Measurements from ENCODE around the gene WDR49. TPM values are rescaled to one million over a fixed set of nuclear protein-coding genes. Genes with fewer than 3 reads are reported as not detected.

Gene WDR49
- total RNA-seq, 1 donor from 2014 or later = 0.84 TPM

- Histone ChIP-seq H3K36me3 (ENCODE audit: insufficient read depth, low read length) (no peaks in the 10 kb centered on the region), H3K27me3 (ENCODE audit: insufficient read depth, low read length) (no peaks in the 10 kb centered on the region), H3K9me3 (ENCODE audit: insufficient read depth, low read depth, low read length) (no peaks in the 10 kb centered on the region), H3K4me1 (ENCODE audit: insufficient read depth, low read length) (no peaks in the 10 kb centered on the region), H4K20me1 (ENCODE audit: insufficient read depth, low read length) (no peaks in the 10 kb centered on the region), H3K4me2 (ENCODE audit: low read length) (no peak overlapping the region), H3K4me3 (ENCODE audit: insufficient read depth, low read depth, low read length) (no peak overlapping the region), H3K79me2 (ENCODE audit: insufficient read depth, low read length) (no peaks in the 10 kb centered on the region), H3K9ac (ENCODE audit: low read length) (no peak overlapping the region), H3K27ac (ENCODE audit: low read depth, low read length) (no peak overlapping the region), H2AFZ (ENCODE audit: low read depth, low read length) (no peak overlapping the region)
- TF ChIP-seq CTCF (IDR thresholded peaks at IDR 0.05; ENCODE audit: insufficient read depth, low read depth, low read length) = no peak
- TF ChIP-seq EZH2 (IDR thresholded peaks at IDR 0.05; ENCODE audit: insufficient read depth, low read length) = no peak
- H3K4me3 Mint-ChIP-seq (ENCODE audit: unreplicated experiment) = no peak overlapping the region
- no peaks in the 10 kb centered on the region for H3K4me1 Mint-ChIP-seq (ENCODE audit: low read depth, unreplicated experiment)
- no peaks in the 10 kb centered on the region for H3K9me3 Mint-ChIP-seq (ENCODE audit: unreplicated experiment)
- H3K36me3 Mint-ChIP-seq (ENCODE audit: low read depth, unreplicated experiment) = no peaks in the 10 kb centered on the region
- FAIRE-seq (no peak), DNase-seq (ENCODE audit: low read depth) (no peak)
- H3K27me3 Mint-ChIP-seq (ENCODE audit: low read depth, unreplicated experiment) = no peaks in the 10 kb centered on the region
- H3K27ac Mint-ChIP-seq (ENCODE audit: unreplicated experiment) = no peak overlapping the region
Observed at GRCh38 chr3:167554898-167555297, 98.8 kb downstream of the WDR49 start.

- no peak overlapping the region for H3K4me2 ChIP-seq (ENCODE audit: low read length)
- Mint-ChIP-seq H3K36me3 (ENCODE audit: low read depth, unreplicated experiment) (no peaks in the 10 kb centered on the region), H3K27ac (ENCODE audit: unreplicated experiment) (no peak overlapping the region), H3K4me1 (ENCODE audit: low read depth, unreplicated experiment) (no peaks in the 10 kb centered on the region), H3K27me3 (ENCODE audit: low read depth, unreplicated experiment) (no peaks in the 10 kb centered on the region), H3K9me3 (ENCODE audit: unreplicated experiment) (peaks cover 7% of the 10 kb centered on the region), H3K4me3 (ENCODE audit: unreplicated experiment) (no peak overlapping the region)
- no peaks in the 10 kb centered on the region for H3K4me1 ChIP-seq (ENCODE audit: insufficient read depth, low read length)
- no peak overlapping the region for H2AFZ ChIP-seq (ENCODE audit: low read depth, low read length)
- H3K27ac ChIP-seq (ENCODE audit: low read depth, low read length) = no peak overlapping the region
- no peak for DNase-seq (ENCODE audit: low read depth)
- no peaks in the 10 kb centered on the region for H3K36me3 ChIP-seq (ENCODE audit: insufficient read depth, low read length)
- H3K9me3 ChIP-seq (ENCODE audit: insufficient read depth, low read depth, low read length) = no peaks in the 10 kb centered on the region
- no peaks in the 10 kb centered on the region for H3K27me3 ChIP-seq (ENCODE audit: insufficient read depth, low read length)
- no peak overlapping the region for H3K9ac ChIP-seq (ENCODE audit: low read length)
- H4K20me1 ChIP-seq (ENCODE audit: insufficient read depth, low read length) = no peaks in the 10 kb centered on the region
- FAIRE-seq = no peak
- no peak for TF ChIP-seq CTCF (IDR thresholded peaks at IDR 0.05; ENCODE audit: insufficient read depth, low read depth, low read length)
- no peak for TF ChIP-seq EZH2 (IDR thresholded peaks at IDR 0.05; ENCODE audit: insufficient read depth, low read length)
- H3K4me3 ChIP-seq (ENCODE audit: insufficient read depth, low read depth, low read length) = no peak overlapping the region
- no peaks in the 10 kb centered on the region for H3K79me2 ChIP-seq (ENCODE audit: insufficient read depth, low read length)
Observed at GRCh38 chr3:167538081-167538480, 115.7 kb downstream of the WDR49 start.

GRCh38 chr3:167521006-167521355 is 132.8 kb downstream of the WDR49 start:
- TF ChIP-seq CTCF (IDR thresholded peaks at IDR 0.05; ENCODE audit: insufficient read depth, low read depth, low read length) = no peak
- no peak for TF ChIP-seq EZH2 (IDR thresholded peaks at IDR 0.05; ENCODE audit: insufficient read depth, low read length)
- no peak overlapping the region for H3K27ac Mint-ChIP-seq (ENCODE audit: unreplicated experiment)
- no peak overlapping the region for H3K4me2 ChIP-seq (ENCODE audit: low read length)
- H3K27me3 ChIP-seq (ENCODE audit: insufficient read depth, low read length) = no peaks in the 10 kb centered on the region
- no peak overlapping the region for H3K4me3 ChIP-seq (ENCODE audit: insufficient read depth, low read depth, low read length)
- H3K9me3 Mint-ChIP-seq (ENCODE audit: unreplicated experiment) = no peaks in the 10 kb centered on the region
- no peak overlapping the region for H3K4me3 Mint-ChIP-seq (ENCODE audit: unreplicated experiment)
- H3K9me3 ChIP-seq (ENCODE audit: insufficient read depth, low read depth, low read length) = no peaks in the 10 kb centered on the region
- no peak for DNase-seq (ENCODE audit: low read depth)
- no peaks in the 10 kb centered on the region for H3K79me2 ChIP-seq (ENCODE audit: insufficient read depth, low read length)
- FAIRE-seq = no peak
- H3K36me3 ChIP-seq (ENCODE audit: insufficient read depth, low read length) = no peaks in the 10 kb centered on the region
- no peaks in the 10 kb centered on the region for H3K4me1 ChIP-seq (ENCODE audit: insufficient read depth, low read length)
- no peaks in the 10 kb centered on the region for H3K4me1 Mint-ChIP-seq (ENCODE audit: low read depth, unreplicated experiment)
- H2AFZ ChIP-seq (ENCODE audit: low read depth, low read length) = no peak overlapping the region
- H4K20me1 ChIP-seq (ENCODE audit: insufficient read depth, low read length) = no peaks in the 10 kb centered on the region
- H3K27ac ChIP-seq (ENCODE audit: low read depth, low read length) = no peak overlapping the region
- no peak overlapping the region for H3K9ac ChIP-seq (ENCODE audit: low read length)
- peaks cover 4% of the 10 kb centered on the region for H3K27me3 Mint-ChIP-seq (ENCODE audit: low read depth, unreplicated experiment)
- H3K36me3 Mint-ChIP-seq (ENCODE audit: low read depth, unreplicated experiment) = no peaks in the 10 kb centered on the region

Measured in astrocyte (in vitro differentiated cells and primary cell).